DMS 273 treated with DMSO at 0.1 percent for 48 hours (cell line): Measurements from ENCODE around the gene TUBD1.
"Not testable (repeated sequence)": the region's sequence is repeated elsewhere in the genome, so short reads cannot be mapped to it uniquely, and the experiment has no call there.

ENCODE experiments used
- DNase-seq: peaks from one replicate; lab custom pipeline; 2025; lab: John Stamatoyannopoulos, UW

The TUBD1 gene

DNA sequence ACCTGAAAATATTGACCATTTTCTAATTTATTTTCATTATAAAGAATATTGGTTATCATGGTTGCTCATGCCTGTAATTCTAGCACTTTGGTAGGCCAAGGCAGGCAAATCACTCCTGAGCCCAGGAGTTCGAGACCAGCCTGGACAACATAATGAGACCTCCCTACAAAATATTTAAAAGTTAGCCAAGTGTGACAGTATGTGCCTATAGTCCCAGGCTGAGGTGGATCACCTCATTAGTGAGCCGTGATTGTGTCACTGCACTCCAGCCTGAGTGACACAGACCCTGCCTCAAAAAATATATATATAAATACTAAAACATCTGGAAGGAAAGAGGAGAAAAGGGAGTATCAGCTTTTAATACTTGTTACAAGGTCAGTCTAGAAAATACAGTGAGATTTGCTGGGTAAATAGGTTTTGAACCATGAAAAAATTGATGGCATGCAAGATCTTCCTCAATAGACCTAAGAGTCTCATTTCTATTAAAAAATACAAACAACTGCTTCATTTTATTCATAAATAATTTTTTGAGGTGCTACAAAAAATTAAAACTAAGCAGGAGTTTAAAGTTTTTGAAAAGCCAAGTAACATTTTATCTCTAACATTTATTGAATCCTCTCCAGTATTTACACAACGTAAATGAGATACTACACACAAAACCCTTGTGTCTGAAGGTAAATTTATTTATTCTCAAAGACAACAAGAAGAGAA lies 47.7 kb downstream of the TUBD1 start:
- DNase-seq = no peak

DNA sequence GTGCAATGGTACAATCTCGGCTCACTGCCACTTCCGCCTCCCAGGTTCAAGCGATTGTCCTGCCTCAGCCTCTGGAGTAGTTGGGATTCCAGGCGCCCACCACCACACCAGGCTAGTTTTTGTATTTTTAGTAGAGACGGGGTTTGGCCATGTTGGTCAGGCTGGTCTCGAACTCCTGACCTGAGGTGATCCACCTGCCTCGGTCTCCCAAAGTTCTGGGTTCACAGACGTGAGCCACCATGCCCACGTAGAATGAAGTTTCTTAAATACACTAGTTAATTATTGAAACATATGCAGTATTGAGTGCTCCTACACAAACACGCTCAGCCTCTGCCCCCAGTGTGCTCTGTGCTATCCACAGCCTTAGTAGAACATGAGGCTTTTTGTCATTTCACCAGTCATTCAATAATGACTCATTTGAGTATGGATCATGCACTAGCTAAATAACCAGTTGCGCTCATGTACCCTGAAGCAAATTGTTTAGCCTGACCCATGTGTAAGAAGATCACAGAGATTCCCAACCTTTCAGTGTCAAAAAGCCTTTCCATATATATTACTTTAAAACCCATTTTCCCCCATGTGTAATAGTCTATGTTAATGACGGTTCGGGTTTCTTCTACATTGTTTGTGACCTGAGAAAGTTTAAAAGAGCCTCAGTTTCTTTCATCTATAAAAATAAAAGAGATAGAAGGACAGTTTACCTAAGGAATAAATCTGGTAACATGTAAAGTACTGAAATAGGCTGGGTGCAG lies 49.7 kb downstream of the TUBD1 start:
- no peak for DNase-seq

DNA sequence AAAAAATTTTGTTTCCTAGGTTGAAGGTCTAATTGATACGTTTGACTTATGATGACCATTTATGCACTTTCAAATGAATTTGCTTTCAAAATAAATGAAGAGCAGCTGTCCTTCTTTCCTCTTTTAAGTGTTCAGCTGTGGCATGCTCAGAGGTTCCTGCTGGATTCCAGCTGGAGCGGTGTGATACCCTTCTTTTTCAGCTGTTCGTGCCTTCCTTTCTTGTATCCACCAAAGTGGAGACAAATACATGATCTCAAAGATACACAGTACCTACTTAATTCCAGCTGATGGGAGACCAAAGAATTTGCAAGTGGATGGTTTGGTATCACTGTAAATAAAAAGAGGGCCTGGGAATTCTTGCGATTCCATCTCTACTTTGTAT lies 50.9 kb downstream of the TUBD1 start:
- not testable (repeated sequence) for DNase-seq

DNA sequence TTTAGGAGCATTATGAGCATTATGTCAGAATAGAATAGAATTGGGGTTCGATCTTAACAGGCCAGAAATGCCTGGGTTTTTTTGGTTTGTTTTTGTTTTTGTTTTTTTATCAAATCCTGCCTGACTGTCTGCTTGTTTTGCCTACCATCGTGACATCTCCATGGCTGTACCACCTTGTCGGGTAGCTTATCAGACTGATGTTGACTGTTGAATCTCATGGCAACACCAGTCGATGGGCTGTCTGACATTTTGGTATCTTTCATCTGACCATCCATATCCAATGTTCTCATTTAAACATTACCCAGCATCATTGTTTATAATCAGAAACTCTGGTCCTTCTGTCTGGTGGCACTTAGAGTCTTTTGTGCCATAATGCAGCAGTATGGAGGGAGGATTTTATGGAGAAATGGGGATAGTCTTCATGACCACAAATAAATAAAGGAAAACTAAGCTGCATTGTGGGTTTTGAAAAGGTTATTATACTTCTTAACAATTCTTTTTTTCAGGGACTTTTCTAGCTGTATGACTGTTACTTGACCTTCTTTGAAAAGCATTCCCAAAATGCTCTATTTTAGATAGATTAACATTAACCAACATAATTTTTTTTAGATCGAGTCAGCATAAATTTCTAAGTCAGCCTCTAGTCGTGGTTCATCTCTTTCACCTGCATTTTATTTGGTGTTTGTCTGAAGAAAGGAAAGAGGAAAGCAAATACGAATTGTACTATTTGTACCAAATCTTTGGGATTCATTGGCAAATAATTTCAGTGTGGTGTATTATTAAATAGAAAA lies 51.5 kb downstream of the TUBD1 start:
- DNase-seq = not testable (repeated sequence)

DNA sequence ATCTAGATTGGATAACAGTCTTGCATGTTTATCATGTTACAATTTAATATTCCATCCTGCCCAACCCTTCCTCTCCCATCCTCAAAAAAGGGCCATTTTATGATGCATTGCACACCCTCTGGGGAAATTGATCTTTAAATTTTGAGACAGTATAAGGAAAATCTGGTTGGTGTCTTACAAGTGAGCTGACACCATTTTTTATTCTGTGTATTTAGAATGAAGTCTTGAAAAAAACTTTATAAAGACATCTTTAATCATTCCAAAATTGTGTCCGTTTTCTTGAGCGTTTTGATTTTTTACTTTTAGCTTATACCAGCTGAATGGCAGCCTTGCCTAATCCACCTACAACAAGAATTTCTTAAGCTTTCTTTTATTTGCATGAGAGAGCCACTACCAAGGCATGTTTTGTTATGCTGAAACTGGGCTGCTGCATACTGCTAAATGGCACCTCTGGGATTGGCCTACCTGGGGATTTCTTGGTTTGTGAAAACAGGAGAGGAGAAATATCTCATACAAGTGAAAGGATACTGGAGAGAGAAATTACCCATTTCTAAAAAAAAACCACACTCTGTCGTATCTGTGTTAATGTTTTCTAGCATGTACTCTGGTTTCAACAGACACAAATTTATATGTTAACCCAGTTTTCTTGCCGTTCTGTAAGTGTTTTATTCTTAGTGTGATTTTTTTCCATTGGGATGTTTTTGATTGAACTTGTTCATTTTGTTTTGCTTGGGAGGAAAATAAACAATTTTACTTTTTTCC lies 52.2 kb downstream of the TUBD1 start:
- DNase-seq = no peak

DNA sequence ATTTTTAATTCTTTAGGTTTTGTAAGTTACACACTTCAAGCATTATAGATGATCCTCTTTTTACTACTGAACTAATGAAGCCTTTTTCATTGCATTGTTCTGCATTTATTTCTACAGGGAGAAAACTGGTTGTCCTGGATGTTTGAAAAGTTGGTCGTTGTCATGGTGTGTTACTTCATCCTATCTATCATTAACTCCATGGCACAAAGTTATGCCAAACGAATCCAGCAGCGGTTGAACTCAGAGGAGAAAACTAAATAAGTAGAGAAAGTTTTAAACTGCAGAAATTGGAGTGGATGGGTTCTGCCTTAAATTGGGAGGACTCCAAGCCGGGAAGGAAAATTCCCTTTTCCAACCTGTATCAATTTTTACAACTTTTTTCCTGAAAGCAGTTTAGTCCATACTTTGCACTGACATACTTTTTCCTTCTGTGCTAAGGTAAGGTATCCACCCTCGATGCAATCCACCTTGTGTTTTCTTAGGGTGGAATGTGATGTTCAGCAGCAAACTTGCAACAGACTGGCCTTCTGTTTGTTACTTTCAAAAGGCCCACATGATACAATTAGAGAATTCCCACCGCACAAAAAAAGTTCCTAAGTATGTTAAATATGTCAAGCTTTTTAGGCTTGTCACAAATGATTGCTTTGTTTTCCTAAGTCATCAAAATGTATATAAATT lies 53.0 kb downstream of the TUBD1 start:
- DNase-seq = no peak

DNA sequence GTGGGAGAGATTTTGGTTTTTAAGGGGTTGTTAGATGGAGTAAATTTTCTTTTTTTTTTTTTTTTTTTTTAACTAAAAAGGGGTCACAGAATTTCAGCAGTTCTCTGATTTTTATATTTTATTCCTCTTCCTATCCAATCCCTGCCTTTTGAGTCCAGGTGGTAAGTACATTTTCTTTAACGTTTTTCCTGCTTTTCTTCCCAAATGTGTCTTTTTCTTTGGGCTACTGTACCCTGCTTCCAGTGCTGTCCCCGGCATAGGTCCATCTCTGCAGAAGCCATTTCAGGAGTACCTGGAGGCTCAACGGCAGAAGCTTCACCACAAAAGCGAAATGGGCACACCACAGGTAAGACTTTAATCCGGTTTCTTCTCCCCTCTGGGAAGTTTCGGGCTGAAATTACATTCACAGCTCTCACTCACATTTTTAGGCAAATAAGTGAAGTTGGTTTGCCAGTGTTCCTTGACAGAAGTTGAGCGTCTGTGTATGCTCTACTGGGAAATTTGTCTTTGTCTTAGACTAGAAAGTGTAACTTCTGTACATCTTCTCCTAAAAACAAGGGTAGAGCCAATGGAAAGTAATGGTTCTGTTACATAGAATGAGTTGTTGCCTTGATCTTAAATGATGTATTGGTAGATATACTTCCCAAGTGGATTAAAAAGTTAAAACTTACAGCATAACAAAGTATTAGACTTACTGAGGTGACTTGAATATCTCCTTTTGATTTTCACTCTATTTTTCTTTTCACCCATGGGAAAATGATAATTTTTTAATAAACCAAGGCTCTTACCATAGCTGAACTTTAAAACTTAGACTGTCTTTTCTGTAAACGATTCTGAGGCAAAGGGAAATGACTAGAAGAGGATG lies 54.5 kb downstream of the TUBD1 start:
- no peak for DNase-seq

DNA sequence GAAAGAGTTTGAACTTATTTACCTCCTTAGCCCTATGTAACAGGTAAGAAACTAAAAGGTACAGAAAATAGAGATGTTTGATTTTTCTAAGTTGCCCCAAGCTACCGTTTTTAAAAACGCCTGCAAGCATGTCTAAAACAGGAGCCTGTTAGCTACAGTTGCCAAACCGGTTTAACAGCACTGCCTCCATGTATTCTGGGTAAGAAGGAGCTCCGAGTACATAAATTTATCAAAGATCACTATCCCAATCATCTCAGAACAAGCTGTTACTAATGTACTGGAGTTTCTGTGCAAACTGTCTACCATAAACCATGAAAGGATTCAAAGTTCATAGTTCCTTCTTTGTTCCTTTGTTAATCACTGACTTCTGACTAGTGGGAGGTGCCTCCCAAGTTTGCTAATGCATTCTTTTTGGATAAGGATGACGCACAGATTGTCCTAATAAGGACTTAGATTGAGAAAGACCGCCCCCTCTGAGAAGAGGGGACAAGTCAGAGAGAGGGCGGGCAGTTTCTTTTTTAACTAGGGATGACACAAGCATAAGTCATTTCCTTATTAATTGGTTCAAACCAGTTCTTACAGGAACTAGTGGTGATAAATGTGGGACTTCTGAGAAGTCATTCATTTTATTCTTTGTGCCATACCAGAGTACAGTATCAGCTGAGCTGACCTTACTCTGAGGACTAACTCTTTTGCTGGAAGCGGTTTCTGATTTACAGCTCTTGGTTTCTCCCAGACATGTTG lies 55.3 kb downstream of the TUBD1 start:
- peak; percentile 99 for DNase-seq

DNA sequence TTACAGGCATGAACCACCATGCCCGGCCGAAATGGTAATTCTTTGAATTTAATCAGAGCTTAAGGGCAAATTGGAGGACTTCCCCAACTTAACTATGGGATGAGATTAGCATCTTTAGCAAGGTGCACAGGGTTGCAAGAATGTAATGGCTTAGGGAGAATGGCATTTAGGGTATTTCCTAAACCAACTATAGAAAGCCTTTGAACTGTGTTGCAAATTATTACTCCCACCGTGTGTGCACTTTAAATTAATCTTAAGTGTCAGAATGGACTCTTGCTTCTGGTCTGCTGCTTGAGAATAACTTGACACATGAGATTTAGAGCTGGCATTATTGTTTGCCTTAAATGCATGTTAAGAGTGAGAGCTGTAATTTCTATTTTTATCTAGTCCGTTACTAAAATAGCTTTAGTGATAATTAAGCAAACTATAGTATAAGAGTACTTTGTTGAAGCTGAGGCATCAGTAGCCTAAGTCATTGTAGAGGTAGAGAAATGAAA lies 59.8 kb downstream of the TUBD1 start:
- no peak for DNase-seq

DNA sequence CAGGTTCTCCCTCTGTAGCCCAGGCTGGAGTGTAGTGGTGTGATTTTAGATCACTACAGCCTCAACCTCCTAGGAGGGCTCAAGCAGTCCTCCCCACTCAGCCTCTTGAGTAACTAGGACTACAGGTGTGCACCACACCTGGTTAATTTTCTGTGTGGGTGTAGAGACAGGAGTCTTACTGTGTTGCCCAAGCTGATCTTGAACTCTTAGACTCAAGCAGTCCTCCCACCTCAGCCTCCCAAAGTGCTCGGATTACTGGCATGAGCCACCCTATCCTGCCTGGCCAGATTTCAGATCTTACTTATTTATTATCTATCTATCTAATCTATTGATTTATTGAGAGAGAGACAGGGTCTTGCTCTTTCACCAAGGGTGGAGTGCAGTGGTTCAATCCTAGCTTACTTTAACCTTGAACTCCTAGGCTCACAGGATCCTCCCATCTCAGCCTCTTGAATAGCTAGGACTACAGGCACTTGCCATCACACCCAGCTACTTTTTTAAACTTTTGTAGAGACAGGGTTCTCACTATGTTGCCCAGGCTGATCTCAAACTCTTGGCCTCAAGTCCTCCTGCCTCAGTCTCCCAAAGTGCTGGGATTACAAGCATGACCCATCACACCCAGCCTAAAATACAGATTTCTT lies 61.8 kb downstream of the TUBD1 start:
- DNase-seq = no peak

DNA sequence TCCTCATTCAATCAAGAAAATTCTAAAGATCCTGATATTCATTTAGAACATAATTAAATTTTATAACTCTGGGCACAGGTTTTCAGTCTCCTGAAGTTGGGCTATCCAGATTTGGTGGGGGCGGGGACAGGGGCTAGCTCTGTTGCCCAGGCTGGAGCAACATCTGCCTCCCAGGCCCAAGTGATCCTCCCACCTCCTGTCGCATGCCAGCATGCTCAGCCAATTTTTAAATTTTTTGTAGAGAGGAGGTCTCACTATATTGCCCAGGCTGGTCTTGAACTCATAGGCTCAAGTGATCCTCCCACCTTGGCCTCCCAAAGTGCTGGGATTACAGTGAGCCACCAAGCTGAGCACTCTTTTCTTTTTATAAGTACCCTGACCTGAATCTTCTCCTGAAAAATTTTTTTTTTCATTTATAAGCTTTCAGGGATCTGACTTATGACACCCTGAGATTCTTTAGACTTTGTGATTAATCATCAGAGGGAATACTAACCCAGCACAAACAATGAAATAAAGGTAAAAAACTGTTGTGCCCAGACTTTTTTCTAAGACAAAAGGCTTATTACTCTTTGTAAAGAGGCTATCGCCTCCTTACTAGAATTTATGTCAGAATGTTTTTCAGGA lies 62.6 kb downstream of the TUBD1 start:
- peak; percentile 74 for DNase-seq

DNA sequence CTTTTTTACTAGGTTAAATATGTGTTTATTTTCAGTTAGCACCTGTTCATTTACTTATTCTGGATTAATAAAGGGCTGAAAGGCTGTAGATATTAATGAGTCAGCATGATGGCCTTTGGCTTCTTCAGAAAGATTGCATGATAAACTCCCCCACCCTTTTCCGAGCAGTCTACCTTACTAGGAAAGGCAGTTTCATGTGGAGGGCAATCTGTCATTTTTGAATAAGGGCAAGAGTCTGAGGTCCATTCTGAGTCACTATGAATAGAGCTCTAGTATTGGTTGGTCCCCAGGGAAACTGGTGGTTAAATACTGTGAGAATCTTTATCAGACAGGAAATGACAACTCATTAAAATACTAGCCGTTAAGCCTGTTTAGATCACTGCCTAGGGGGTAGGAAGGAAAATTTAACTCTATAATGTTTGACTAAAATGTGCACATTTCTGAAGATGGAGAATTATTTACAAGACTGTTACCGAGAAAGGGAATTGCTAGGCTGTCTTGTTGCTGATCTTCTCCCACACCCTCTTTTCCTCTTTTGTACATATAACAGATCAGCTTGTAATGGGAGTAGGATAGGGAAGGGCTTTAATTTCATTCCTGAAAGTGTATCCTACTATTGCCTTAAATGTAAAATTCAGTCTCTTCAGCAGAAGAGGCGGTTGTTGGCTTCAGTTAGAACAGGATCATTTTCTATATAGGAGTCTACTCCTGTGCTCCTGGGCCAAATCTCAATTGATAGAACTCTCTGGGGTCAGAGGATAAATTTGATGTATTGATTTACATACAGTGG lies 63.3 kb downstream of the TUBD1 start:
- peak; percentile 99 for DNase-seq

DNA sequence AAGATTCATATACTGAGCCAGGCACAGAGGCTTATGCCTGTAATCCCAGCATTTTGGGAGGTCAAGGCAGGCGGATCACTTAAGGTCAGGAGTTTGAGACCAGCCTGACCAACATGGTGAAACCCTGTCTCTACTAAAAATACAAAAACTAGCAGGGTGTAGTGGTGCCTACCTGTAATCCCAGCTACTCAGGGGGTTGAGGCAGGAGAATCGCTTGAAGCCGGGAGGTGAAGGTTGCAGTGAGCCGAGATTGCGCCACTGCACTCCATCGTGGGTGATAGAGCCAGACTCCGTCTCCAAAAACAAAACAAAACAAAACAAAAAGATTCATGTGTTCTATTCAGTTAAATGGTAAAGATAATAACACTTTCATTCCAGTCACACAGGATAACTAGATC lies 63.9 kb downstream of the TUBD1 start:
- DNase-seq = not testable (repeated sequence)

DNA sequence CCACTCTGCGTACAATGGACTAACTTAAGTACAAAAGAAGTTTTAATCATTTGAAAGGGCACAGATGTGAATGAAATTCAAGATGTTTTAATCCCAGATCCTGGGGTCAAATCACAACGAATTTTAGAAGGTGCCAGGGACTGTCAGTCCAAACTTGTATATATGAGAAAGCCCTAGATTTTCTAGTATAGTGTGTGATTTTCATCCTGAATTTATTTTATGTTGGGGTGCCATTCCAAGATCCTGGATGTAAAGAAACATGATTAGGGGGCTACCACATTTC lies 64.3 kb downstream of the TUBD1 start:
- DNase-seq = no peak

DNA sequence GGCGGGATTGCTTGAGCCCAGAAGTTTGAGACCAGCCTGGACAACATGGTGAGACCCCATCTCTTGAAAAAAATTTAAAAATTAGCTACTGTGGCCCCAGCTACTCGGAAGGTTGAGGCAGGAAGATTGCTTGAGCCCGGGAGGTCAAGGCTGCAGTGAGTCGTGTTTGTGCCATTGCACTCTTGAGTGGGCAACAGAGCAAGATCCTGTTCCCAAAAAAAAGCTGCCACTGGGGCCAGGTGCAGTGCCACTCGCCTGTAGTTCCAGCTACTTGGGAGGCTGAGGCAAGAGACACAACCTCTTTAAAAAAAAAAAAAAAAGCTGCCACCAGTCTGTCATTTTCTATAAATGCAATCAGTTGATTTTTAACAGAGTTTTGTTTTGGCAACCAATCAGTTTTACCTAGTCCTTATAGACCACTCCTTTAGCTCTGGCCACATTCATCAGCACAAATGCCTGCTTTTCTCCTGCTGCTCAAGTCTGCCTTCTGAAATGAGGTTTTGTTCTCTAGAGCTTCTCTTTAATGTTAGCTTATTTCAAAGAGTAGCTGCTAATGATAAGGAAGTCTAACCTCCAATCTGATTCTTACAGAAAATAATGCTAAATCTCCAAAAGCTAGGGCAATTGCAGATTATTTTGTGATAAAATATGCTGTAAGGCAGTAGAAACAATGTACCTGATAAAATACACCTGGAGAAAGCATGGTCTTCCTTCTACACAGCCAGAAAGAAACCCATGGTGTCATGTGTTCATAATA lies 64.8 kb downstream of the TUBD1 start:
- no peak for DNase-seq

DNA sequence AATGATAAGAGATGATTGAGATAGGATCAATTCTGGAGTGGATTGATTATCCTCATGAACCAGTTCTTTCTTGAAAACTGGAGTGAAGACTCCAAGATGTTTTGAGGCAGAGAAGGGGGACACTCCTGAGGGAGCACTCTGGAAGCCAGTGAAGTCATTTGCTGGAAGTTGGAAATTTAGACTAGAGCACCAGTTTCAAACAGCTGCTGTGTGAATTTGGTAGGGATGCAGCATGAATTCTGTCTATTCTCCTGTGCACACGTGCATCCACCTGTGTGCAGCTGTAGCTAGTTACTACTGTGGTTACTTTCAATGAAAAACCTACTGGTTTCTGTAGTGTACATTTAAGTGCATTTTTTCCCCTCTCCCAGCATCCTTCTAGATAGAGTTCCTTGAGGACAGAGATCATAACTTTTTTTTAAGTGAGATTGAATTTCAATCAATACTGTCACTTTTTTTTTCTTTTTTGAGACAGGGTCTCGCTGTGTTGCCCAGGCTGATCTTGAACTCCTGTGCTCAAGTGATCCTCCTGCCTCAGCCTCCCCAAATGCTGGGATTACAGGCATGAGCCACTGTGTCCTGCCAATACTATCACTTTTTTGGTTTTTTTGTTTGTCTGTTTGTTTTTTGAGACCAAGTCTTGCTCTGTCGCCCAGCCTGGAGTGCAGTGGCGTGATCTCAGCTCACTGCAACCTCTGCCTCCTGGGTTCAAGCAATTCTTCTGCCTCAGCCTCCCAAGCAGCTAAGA lies 65.9 kb downstream of the TUBD1 start:
- DNase-seq = no peak
